OCI-LY3 (cell line): ENCODE results near the gene RASSF1.

Source experiments
- H2AFZ ChIP-seq: fragments of 200-600, 300-600 bp; shearing (Covaris generic); 2 replicates; pipeline ENCODE4 v1.6.0; 2014; ENCODE audit warnings: antibody characterized with exemption, low read depth, low read length
- H3K27ac ChIP-seq: fragments of 200-600, 300-600 bp; sonication (generic); 2 replicates; pipeline ENCODE4 v1.5.1; 2014; ENCODE audit warnings: mild to moderate bottlenecking, low read length, moderate library complexity, mixed read lengths
- H3K27me3 ChIP-seq: fragments of 200-600, 300-600 bp; sonication (generic); 2 replicates; pipeline ENCODE4 v1.6.1; 2014; ENCODE audit warnings: low read depth, low read length, mixed read lengths
- H3K36me3 ChIP-seq: fragments of 200-600, 300-600 bp; sonication (generic); replicated peaks from 2 replicates; pipeline ENCODE3; 2014; ENCODE audit warnings: low read depth, low read length, mixed read lengths
- H3K4me1 ChIP-seq: fragments of 300-600, 200-600 bp; sonication (generic); 2 replicates; pipeline ENCODE4 v1.6.1; 2014; ENCODE audit warnings: low read length, mixed read lengths
- H3K4me2 ChIP-seq: fragments of 200-600, 300-600 bp; sonication (generic); 2 replicates; pipeline ENCODE4 v1.6.1; 2014; ENCODE audit warnings: low read length, mixed read lengths
- H3K4me3 ChIP-seq: fragments of 300-600, 200-600 bp; sonication (generic); 2 replicates; pipeline ENCODE4 v1.5.1; 2014; ENCODE audit warnings: antibody characterized with exemption, mild to moderate bottlenecking, low read length, moderate library complexity
- H3K79me2 ChIP-seq: fragments of 300-600, 200-600 bp; shearing (Covaris generic); 2 replicates; pipeline ENCODE4 v1.6.1; 2014; ENCODE audit warnings: mild to moderate bottlenecking, low read length, mixed read lengths
- H3K9ac ChIP-seq: fragments of 300-600, 200-600 bp; shearing (Covaris generic); 2 replicates; pipeline ENCODE4 v1.6.0; 2014; ENCODE audit warnings: mild to moderate bottlenecking, low read length, moderate library complexity
- H3K9me3 ChIP-seq: fragments of 200-600, 300-600 bp; shearing (Covaris generic); 2 replicates; pipeline ENCODE4 v1.6.1; 2014; ENCODE audit warnings: low read length, mixed read lengths; ENCODE audit not compliant: insufficient read depth
- H4K20me1 ChIP-seq: fragments of 200-600, 300-600 bp; sonication (generic); 2 replicates; pipeline ENCODE4 v1.6.1; 2016; ENCODE audit warnings: low read length, mixed read lengths; ENCODE audit not compliant: insufficient read depth
- EZH2phosphoT487 ChIP-seq: fragments of 200-600 bp; shearing (Covaris generic); IDR thresholded peaks from 2 replicates; pipeline ENCODE4 v1.6.1; 2018; ENCODE audit warnings: antibody characterized with exemption, mixed run types, low read depth
- TF ChIP-seq, protein P1 (sequence below): fragments of 200-600, 300-600 bp; sonication (generic); IDR thresholded peaks from 2 replicates; pipeline ENCODE4 v1.5.1; 2014; ENCODE audit warnings: antibody characterized with exemption, low read length, low read depth

The RASSF1 gene

GRCh38 chr3:50385754-50386153, 45.1 kb upstream of the RASSF1 start:
- H3K4me3 ChIP-seq, result no peak overlapping the region
- H4K20me1 ChIP-seq, result no peaks in the 10 kb centered on the region
- H3K79me2 ChIP-seq, result no peaks in the 10 kb centered on the region
- H2AFZ ChIP-seq, result no peak overlapping the region
- H3K9ac ChIP-seq, result no peak overlapping the region
- no peak for TF ChIP-seq EZH2phosphoT487
- TF ChIP-seq, protein P1, sequence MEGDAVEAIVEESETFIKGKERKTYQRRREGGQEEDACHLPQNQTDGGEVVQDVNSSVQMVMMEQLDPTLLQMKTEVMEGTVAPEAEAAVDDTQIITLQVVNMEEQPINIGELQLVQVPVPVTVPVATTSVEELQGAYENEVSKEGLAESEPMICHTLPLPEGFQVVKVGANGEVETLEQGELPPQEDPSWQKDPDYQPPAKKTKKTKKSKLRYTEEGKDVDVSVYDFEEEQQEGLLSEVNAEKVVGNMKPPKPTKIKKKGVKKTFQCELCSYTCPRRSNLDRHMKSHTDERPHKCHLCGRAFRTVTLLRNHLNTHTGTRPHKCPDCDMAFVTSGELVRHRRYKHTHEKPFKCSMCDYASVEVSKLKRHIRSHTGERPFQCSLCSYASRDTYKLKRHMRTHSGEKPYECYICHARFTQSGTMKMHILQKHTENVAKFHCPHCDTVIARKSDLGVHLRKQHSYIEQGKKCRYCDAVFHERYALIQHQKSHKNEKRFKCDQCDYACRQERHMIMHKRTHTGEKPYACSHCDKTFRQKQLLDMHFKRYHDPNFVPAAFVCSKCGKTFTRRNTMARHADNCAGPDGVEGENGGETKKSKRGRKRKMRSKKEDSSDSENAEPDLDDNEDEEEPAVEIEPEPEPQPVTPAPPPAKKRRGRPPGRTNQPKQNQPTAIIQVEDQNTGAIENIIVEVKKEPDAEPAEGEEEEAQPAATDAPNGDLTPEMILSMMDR, result no peak
- no peaks in the 10 kb centered on the region for H3K4me1 ChIP-seq
- no peaks in the 10 kb centered on the region for H3K9me3 ChIP-seq
- no peak overlapping the region for H3K27ac ChIP-seq
- H3K27me3 ChIP-seq, result no peaks in the 10 kb centered on the region
- H3K36me3 ChIP-seq, result no peaks in the 10 kb centered on the region
- no peak overlapping the region for H3K4me2 ChIP-seq

- no peak overlapping the region for H3K4me2 ChIP-seq
- H3K27ac ChIP-seq, result no peak overlapping the region
- no peaks in the 10 kb centered on the region for H3K27me3 ChIP-seq
Observed at GRCh38 chr3:50383750-50384149, 43.1 kb upstream of the RASSF1 start.

DNA sequence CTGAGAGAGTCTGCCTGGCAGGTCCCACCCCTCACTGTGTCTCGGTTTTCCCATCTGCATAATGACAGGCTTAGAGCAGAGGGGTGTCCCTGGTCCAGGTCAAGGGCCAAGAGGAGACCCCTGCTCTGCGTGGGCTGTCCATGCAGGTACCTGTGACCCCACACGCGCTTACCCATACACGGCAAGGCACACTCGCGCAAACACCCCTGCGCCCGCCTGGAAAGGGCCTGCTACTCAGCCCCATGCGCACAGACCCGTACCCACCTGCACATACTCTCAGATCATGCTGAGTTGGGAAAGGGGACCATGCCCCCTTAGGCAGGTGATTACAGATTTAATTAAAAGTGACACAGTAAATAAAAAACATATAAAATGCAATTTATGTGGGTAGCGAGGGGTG, 42.1 kb upstream of the RASSF1 start:
- no peak overlapping the region for H2AFZ ChIP-seq
- no peaks in the 10 kb centered on the region for H3K4me1 ChIP-seq
- no peaks in the 10 kb centered on the region for H3K27me3 ChIP-seq
- TF ChIP-seq, protein P1, result no peak
- TF ChIP-seq EZH2phosphoT487, result no peak
- H3K9ac ChIP-seq, result no peak overlapping the region
- no peak overlapping the region for H3K27ac ChIP-seq
- no peaks in the 10 kb centered on the region for H3K9me3 ChIP-seq
- no peaks in the 10 kb centered on the region for H4K20me1 ChIP-seq
- H3K36me3 ChIP-seq, result no peaks in the 10 kb centered on the region
- H3K4me2 ChIP-seq, result no peak overlapping the region
- H3K79me2 ChIP-seq, result no peaks in the 10 kb centered on the region
- H3K4me3 ChIP-seq, result no peak overlapping the region

More at GRCh38 chr3:50383750-50384149, 43.1 kb upstream of the RASSF1 start:
- no peak for TF ChIP-seq EZH2phosphoT487
- TF ChIP-seq, protein P1, result no peak
- Histone ChIP-seq H2AFZ (no peak overlapping the region), H3K9me3 (no peaks in the 10 kb centered on the region), H3K4me3 (no peak overlapping the region), H3K36me3 (no peaks in the 10 kb centered on the region), H3K9ac (no peak overlapping the region), H3K4me1 (no peaks in the 10 kb centered on the region), H4K20me1 (no peaks in the 10 kb centered on the region), H3K79me2 (no peaks in the 10 kb centered on the region)

DNA sequence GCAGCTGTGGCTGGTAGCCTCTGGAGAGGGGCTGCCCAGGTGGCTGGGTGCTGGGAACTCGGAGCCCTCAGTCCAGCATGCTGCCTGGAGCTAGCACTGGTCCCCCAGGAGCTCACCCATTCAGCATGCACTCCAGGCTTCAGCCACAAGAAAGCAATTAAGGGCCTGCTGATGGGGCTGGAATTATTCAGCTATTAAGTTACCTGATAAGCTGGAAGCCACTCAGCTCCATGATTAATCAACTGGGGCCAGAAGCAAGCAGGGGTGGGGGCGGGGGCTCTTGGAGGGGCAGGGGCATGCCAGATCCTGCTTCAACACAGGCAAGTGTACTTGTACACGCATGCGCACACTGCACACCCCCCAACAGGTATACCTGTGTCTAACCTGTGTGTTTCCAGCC, 40.7 kb upstream of the RASSF1 start:
- H4K20me1 ChIP-seq, result no peaks in the 10 kb centered on the region
- no peaks in the 10 kb centered on the region for H3K79me2 ChIP-seq
- no peak overlapping the region for H3K27ac ChIP-seq
- H3K4me2 ChIP-seq, result no peak overlapping the region
- H3K4me1 ChIP-seq, result no peaks in the 10 kb centered on the region
- H3K9me3 ChIP-seq, result no peaks in the 10 kb centered on the region
- H2AFZ ChIP-seq, result no peak overlapping the region
- TF ChIP-seq EZH2phosphoT487, result no peak
- TF ChIP-seq, protein P1, result no peak
- H3K27me3 ChIP-seq, result no peaks in the 10 kb centered on the region
- H3K36me3 ChIP-seq, result no peaks in the 10 kb centered on the region
- no peak overlapping the region for H3K4me3 ChIP-seq
- H3K9ac ChIP-seq, result no peak overlapping the region
